Measurements from ENCODE around the gene MRPL55. TPM values are rescaled to one million over a fixed set of nuclear protein-coding genes. Genes with fewer than 3 reads are reported as not detected.

The MRPL55 gene
- polyA plus RNA-seq, 1 donor from 2014 or later = 168 TPM

DNA sequence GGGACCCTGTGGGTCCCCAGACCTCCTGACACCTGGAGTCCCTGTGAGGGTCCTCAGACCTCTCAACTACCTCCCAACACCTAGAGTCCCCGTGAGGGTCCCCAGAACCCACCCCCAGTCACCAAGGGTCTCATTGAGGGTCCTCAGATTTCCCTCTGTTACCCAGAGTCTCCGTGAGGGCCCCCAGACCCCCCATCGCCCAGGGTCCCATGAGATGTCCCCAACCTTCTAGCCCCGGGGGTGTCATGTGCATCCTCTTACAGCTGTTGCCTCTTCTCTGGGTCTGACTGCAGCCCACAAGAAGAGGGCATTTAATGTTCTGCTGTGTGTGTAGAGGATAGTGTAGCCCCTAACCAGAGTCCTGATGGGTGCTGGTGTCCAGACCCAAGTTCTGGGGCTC, 38.7 kb upstream of the MRPL55 start:
- no peaks in the 10 kb centered on the region for H3K9me3 ChIP-seq (ENCODE audit: low read length)
- H3K27ac ChIP-seq (ENCODE audit: low read length) = no peak overlapping the region

DNA sequence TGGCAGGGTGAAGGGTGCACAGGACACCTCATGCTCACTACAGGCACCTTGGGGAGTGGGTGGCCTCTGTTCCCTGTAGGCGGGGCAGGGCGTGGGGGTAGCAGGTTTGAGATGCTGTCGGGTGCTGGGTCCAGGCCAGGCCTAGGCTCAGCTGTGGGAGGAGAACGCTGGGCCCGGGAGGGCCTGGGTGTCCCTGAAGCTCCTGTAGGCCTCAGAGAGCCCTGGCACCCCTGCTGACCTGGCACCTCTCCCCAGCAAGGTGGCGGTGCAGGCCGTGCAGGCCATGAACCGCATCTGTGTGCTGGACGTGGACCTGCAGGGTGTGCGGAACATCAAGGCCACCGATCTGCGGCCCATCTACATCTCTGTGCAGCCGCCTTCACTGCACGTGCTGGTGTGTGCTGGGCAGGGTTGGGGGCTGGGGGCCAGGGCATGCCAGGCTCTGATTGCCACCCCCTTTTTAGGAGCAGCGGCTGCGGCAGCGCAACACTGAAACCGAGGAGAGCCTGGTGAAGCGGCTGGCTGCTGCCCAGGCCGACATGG, 38.1 kb upstream of the MRPL55 start:
- Histone ChIP-seq H2AFZ (ENCODE audit: low read depth, low read length) (no peak overlapping the region), H3F3A (ENCODE audit: insufficient read depth, low read length, poor library complexity, severe bottlenecking) (no peaks in the 10 kb centered on the region), H3K4me2 (ENCODE audit: low read length) (no peak overlapping the region), H4K20me1 (ENCODE audit: insufficient read depth) (peaks cover 7% of the 10 kb centered on the region), H3K9me2 (ENCODE audit: insufficient read depth, low read length) (no peaks in the 10 kb centered on the region), H3K4me3 (ENCODE audit: low read length) (no peak overlapping the region), H3K27me3 (ENCODE audit: insufficient read depth, low read depth, low read length) (no peaks in the 10 kb centered on the region), H3K79me2 (replicated peaks; ENCODE audit: insufficient read depth, low read length) (peaks cover 13% of the 10 kb centered on the region), H3K9ac (ENCODE audit: low read length) (no peak overlapping the region), H3K27ac (ENCODE audit: low read length) (no peak overlapping the region), H3K9me3 (ENCODE audit: low read length) (no peaks in the 10 kb centered on the region), H3K36me3 (ENCODE audit: insufficient read depth, low read length) (no peaks in the 10 kb centered on the region)
- TF ChIP-seq, protein P1, sequence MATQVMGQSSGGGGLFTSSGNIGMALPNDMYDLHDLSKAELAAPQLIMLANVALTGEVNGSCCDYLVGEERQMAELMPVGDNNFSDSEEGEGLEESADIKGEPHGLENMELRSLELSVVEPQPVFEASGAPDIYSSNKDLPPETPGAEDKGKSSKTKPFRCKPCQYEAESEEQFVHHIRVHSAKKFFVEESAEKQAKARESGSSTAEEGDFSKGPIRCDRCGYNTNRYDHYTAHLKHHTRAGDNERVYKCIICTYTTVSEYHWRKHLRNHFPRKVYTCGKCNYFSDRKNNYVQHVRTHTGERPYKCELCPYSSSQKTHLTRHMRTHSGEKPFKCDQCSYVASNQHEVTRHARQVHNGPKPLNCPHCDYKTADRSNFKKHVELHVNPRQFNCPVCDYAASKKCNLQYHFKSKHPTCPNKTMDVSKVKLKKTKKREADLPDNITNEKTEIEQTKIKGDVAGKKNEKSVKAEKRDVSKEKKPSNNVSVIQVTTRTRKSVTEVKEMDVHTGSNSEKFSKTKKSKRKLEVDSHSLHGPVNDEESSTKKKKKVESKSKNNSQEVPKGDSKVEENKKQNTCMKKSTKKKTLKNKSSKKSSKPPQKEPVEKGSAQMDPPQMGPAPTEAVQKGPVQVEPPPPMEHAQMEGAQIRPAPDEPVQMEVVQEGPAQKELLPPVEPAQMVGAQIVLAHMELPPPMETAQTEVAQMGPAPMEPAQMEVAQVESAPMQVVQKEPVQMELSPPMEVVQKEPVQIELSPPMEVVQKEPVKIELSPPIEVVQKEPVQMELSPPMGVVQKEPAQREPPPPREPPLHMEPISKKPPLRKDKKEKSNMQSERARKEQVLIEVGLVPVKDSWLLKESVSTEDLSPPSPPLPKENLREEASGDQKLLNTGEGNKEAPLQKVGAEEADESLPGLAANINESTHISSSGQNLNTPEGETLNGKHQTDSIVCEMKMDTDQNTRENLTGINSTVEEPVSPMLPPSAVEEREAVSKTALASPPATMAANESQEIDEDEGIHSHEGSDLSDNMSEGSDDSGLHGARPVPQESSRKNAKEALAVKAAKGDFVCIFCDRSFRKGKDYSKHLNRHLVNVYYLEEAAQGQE (IDR thresholded peaks at IDR 0.05; ENCODE audit: borderline replicate concordance) = no peak
- TF ChIP-seq, protein P2, sequence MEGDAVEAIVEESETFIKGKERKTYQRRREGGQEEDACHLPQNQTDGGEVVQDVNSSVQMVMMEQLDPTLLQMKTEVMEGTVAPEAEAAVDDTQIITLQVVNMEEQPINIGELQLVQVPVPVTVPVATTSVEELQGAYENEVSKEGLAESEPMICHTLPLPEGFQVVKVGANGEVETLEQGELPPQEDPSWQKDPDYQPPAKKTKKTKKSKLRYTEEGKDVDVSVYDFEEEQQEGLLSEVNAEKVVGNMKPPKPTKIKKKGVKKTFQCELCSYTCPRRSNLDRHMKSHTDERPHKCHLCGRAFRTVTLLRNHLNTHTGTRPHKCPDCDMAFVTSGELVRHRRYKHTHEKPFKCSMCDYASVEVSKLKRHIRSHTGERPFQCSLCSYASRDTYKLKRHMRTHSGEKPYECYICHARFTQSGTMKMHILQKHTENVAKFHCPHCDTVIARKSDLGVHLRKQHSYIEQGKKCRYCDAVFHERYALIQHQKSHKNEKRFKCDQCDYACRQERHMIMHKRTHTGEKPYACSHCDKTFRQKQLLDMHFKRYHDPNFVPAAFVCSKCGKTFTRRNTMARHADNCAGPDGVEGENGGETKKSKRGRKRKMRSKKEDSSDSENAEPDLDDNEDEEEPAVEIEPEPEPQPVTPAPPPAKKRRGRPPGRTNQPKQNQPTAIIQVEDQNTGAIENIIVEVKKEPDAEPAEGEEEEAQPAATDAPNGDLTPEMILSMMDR (IDR thresholded peaks at IDR 0.05; ENCODE audit: poor library complexity, severe bottlenecking) = no peak
- TF ChIP-seq EZH2 (IDR thresholded peaks at IDR 0.05; ENCODE audit: borderline replicate concordance, insufficient read depth, low read length, poor library complexity, severe bottlenecking) (no peak), RAD21 (conservative IDR thresholded peaks at IDR 0.05) (no peak), TAF1 (IDR thresholded peaks at IDR 0.05; ENCODE audit: low read depth) (no peak), EP300 (conservative IDR thresholded peaks at IDR 0.05; ENCODE audit: poor library complexity, severe bottlenecking) (no peak), MXI1 (conservative IDR thresholded peaks at IDR 0.05; ENCODE audit: poor library complexity, severe bottlenecking) (no peak), SMC3 (conservative IDR thresholded peaks at IDR 0.05; ENCODE audit: poor library complexity) (no peak), POLR2AphosphoS5 (IDR thresholded peaks at IDR 0.05) (no peak)

More for the DNA sequence above, 38.7 kb upstream of the MRPL55 start:
- H3K79me2 ChIP-seq (replicated peaks; ENCODE audit: insufficient read depth, low read length) = peaks cover 7% of the 10 kb centered on the region
- H3K4me3 ChIP-seq (ENCODE audit: low read length) = no peak overlapping the region
- no peaks in the 10 kb centered on the region for H3K36me3 ChIP-seq (ENCODE audit: insufficient read depth, low read length)
- H4K20me1 ChIP-seq (ENCODE audit: insufficient read depth) = peaks cover 4% of the 10 kb centered on the region
- H2AFZ ChIP-seq (ENCODE audit: low read depth, low read length) = no peak overlapping the region
- no peaks in the 10 kb centered on the region for H3K9me2 ChIP-seq (ENCODE audit: insufficient read depth, low read length)
- H3K27me3 ChIP-seq (ENCODE audit: insufficient read depth, low read depth, low read length) = no peaks in the 10 kb centered on the region
- H3K9ac ChIP-seq (ENCODE audit: low read length) = no peak overlapping the region
- no peaks in the 10 kb centered on the region for H3F3A ChIP-seq (ENCODE audit: insufficient read depth, low read length, poor library complexity, severe bottlenecking)
- H3K4me2 ChIP-seq (ENCODE audit: low read length) = no peak overlapping the region
- TF ChIP-seq EP300 (conservative IDR thresholded peaks at IDR 0.05; ENCODE audit: poor library complexity, severe bottlenecking) (no peak), POLR2AphosphoS5 (IDR thresholded peaks at IDR 0.05) (no peak), EZH2 (IDR thresholded peaks at IDR 0.05; ENCODE audit: borderline replicate concordance, insufficient read depth, low read length, poor library complexity, severe bottlenecking) (no peak), SMC3 (conservative IDR thresholded peaks at IDR 0.05; ENCODE audit: poor library complexity) (no peak), MXI1 (conservative IDR thresholded peaks at IDR 0.05; ENCODE audit: poor library complexity, severe bottlenecking) (no peak), RAD21 (conservative IDR thresholded peaks at IDR 0.05) (no peak), TAF1 (IDR thresholded peaks at IDR 0.05; ENCODE audit: low read depth) (no peak)
- TF ChIP-seq, protein P2 (IDR thresholded peaks at IDR 0.05; ENCODE audit: poor library complexity, severe bottlenecking) = no peak
- TF ChIP-seq, protein P1 (IDR thresholded peaks at IDR 0.05; ENCODE audit: borderline replicate concordance) = no peak
